ENCODE data around the gene C19orf25. TPM values are rescaled to one million over a fixed set of nuclear protein-coding genes. Genes with fewer than 3 reads are reported as not detected.
A peak's percentile ranks its signal among the peaks of the same experiment; 100 is the strongest.

C19orf25 gene
- total and polyA plus RNA-seq, 2 of the 13 experiments (the other 11 are each of a cell fraction or from before 2014, with no cell fraction given), result 14.2 to 32.4 TPM

- TF ChIP-seq ARID3A (IDR thresholded peaks at IDR 0.05; ENCODE audit: low read depth, low read length) (0 out of 2 replicates have a peak, but pooled peaks have one; percentile 17), AKNA (CRISPR knock-in tag; IDR thresholded peaks at IDR 0.05; ENCODE audit: borderline replicate concordance) (no peak), PATZ1 (CRISPR knock-in tag; IDR thresholded peaks at IDR 0.05) (no peak), SRY (CRISPR knock-in tag; IDR thresholded peaks at IDR 0.05) (no peak), FIP1L1 (IDR thresholded peaks at IDR 0.05; ENCODE audit: borderline replicate concordance, insufficient read depth, low read depth, low read length) (no peak), ZNF263 (CRISPR knock-in tag; IDR thresholded peaks at IDR 0.05) (peak; percentile 82), TCF7L2 (IDR thresholded peaks at IDR 0.05; ENCODE audit: low read depth, low read length) (no peak), ZNF275 (CRISPR knock-in tag; IDR thresholded peaks at IDR 0.05; ENCODE audit: borderline replicate concordance) (no peak), KAT2B (IDR thresholded peaks at IDR 0.05; ENCODE audit: borderline replicate concordance, low read depth, low read length) (no peak), ZBTB38 (CRISPR knock-in tag; IDR thresholded peaks at IDR 0.05) (no peak), TARDBP (CRISPR knock-in tag; IDR thresholded peaks at IDR 0.05) (no peak), HOXA3 (CRISPR knock-in tag; IDR thresholded peaks at IDR 0.05) (0 out of 2 replicates have a peak, but pooled peaks have one; percentile 15), MXD3 (CRISPR knock-in tag; IDR thresholded peaks at IDR 0.05) (no peak), GPN1 (CRISPR knock-in tag; IDR thresholded peaks at IDR 0.05; ENCODE audit: borderline replicate concordance) (no peak)
These were observed 22.2 kb upstream of the C19orf25 start (continued) for GRCh38 chr19:1501200-1501595.
